SK-N-SH treated with all-trans-retinoic acid at 6 μM for 48 hours (cell line): ENCODE results near the gene MST1.

Experiments
- ATAC-seq: fragments of 200-7000 bp; cut with Tn5 transposase; 3 replicates; pipeline ENCODE4 v1.9.1; 2020; ENCODE audit warnings: mild to moderate bottlenecking, moderate library complexity
- ARNTL ChIP-seq: fragments of 450-650 bp; formaldehyde crosslinking; IDR thresholded peaks from 2 replicates; pipeline ENCODE4 v1.5.0; 2020; ENCODE audit warnings: low read depth, mild to moderate bottlenecking, moderate library complexity, borderline replicate concordance
- BACH2 ChIP-seq: fragments of 250-450 bp; sonication (Bioruptor Pico); IDR thresholded peaks from 2 replicates; pipeline ENCODE4 v1.9.0; 2021; ENCODE audit warnings: mild to moderate bottlenecking, borderline replicate concordance
- CSDC2 ChIP-seq: fragments of 250-450 bp; sonication (Bioruptor Pico); IDR thresholded peaks from 2 replicates; pipeline ENCODE4 v1.5.0; 2020; ENCODE audit warnings: mild to moderate bottlenecking, moderate library complexity
- ESRRG ChIP-seq: fragments of 250-450 bp; sonication (Bioruptor Pico); IDR thresholded peaks from 2 replicates; pipeline ENCODE4 v1.6.1; 2021; ENCODE audit warnings: mild to moderate bottlenecking
- GLIS3 ChIP-seq: fragments of 250-450 bp; sonication (Bioruptor Pico); IDR thresholded peaks from 2 replicates; pipeline ENCODE4 v1.5.0; 2020; ENCODE audit warnings: mild to moderate bottlenecking, moderate library complexity
- ISL1 ChIP-seq: fragments of 250-450 bp; sonication (Bioruptor Pico); IDR thresholded peaks from 2 replicates; pipeline ENCODE4 v2.1.2; 2022; ENCODE audit warnings: mild to moderate bottlenecking, moderate library complexity
- OSR1 ChIP-seq: fragments of 250-450 bp; sonication (Bioruptor Pico); IDR thresholded peaks from 2 replicates; pipeline ENCODE4 v1.8.0; 2022; ENCODE audit warnings: moderate library complexity, mild to moderate bottlenecking, inconsistent platforms
- PPARA ChIP-seq: fragments of 250-450 bp; sonication (Bioruptor Pico); IDR thresholded peaks from 2 replicates; pipeline ENCODE4 v1.5.0; 2020; ENCODE audit warnings: mild to moderate bottlenecking, borderline replicate concordance
- RARB ChIP-seq: fragments of 250-450 bp; sonication (Bioruptor Pico); IDR thresholded peaks from 2 replicates; pipeline ENCODE4 v1.8.0; 2021; ENCODE audit warnings: mild to moderate bottlenecking, moderate library complexity
- SNAI2 ChIP-seq: fragments of 250-450 bp; sonication (Bioruptor Pico); IDR thresholded peaks from 2 replicates; pipeline ENCODE4 v1.5.0; 2020; ENCODE audit warnings: mild to moderate bottlenecking, moderate library complexity
- TCF4 ChIP-seq: fragments of 250-450 bp; sonication (Bioruptor Pico); IDR thresholded peaks from 2 replicates; pipeline ENCODE4 v1.8.0; 2021; ENCODE audit warnings: mild to moderate bottlenecking, moderate library complexity, borderline replicate concordance
- TOX ChIP-seq: fragments of 250-450 bp; sonication (Bioruptor Pico); IDR thresholded peaks from 2 replicates; pipeline ENCODE4 v1.8.0; 2021; ENCODE audit warnings: mild to moderate bottlenecking, moderate library complexity, borderline replicate concordance
- ZFP3 ChIP-seq: fragments of 250-450 bp; sonication (Bioruptor Pico); IDR thresholded peaks from 2 replicates; pipeline ENCODE4 v1.5.0; 2020; ENCODE audit warnings: mild to moderate bottlenecking, moderate library complexity
- ZFP30 ChIP-seq: fragments of 450-650 bp; formaldehyde crosslinking; IDR thresholded peaks from 2 replicates; pipeline ENCODE4 v1.5.0; 2022; ENCODE audit warnings: mild to moderate bottlenecking, moderate library complexity
- ZNF565 ChIP-seq: fragments of 450-650 bp; formaldehyde crosslinking; conservative IDR thresholded peaks from 2 replicates; pipeline ENCODE4 v1.5.0; 2020; ENCODE audit warnings: low read depth, mild to moderate bottlenecking, moderate library complexity
- ZNF70 ChIP-seq: fragments of 450-650 bp; formaldehyde crosslinking; IDR thresholded peaks from 2 replicates; pipeline ENCODE4 v1.5.0; 2020; ENCODE audit warnings: mild to moderate bottlenecking, moderate library complexity
- ZNF8 ChIP-seq: fragments of 450-650 bp; formaldehyde crosslinking; IDR thresholded peaks from 2 replicates; pipeline ENCODE4 v1.5.0; 2020; ENCODE audit warnings: mild to moderate bottlenecking, moderate library complexity
- TF ChIP-seq, protein P1 (sequence below): fragments of 250-450 bp; sonication (Bioruptor Pico); IDR thresholded peaks from 2 replicates; pipeline ENCODE4 v1.5.0; 2020; ENCODE audit warnings: mild to moderate bottlenecking, moderate library complexity
- TF ChIP-seq, protein P2 (sequence below): fragments of 250-450 bp; sonication (Bioruptor Pico); IDR thresholded peaks from 2 replicates; pipeline ENCODE4 v1.5.1; 2021; ENCODE audit warnings: mild to moderate bottlenecking, moderate library complexity
- TF ChIP-seq, protein P3 (sequence below): fragments of 250-450 bp; sonication (Bioruptor Pico); IDR thresholded peaks from 2 replicates; pipeline ENCODE4 v1.8.0; 2021; ENCODE audit warnings: low read depth, mild to moderate bottlenecking, moderate library complexity, borderline replicate concordance
- TF ChIP-seq, protein P4 (sequence below): fragments of 250-450 bp; sonication (Bioruptor Pico); IDR thresholded peaks from 2 replicates; pipeline ENCODE4 v1.5.1; 2020; ENCODE audit warnings: low read depth, mild to moderate bottlenecking, moderate library complexity

Gene MST1

DNA sequence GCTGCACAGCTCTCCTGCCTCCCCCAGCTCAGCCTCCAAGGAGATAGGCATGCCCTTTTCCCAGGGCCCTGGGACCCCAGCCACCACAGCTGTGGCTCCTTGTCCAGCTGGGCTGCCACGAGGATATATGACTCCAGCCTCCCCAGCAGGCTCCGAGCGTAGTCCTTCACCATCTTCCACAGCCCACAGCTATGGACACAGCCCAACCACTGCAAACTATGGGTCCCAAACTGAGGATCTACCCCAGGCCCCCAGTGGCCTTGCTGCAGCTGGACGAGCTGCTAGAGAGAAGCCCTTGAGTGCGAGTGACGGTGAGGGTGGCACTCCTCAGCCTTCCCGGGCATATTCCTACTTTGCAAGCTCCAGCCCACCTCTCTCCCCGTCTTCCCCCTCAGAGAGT, 35.7 kb downstream of the MST1 start:
- ATAC-seq: no peak
- no peak for TF ChIP-seq PPARA (CRISPR knock-in tag)
- TF ChIP-seq ZFP3 (CRISPR knock-in tag): no peak
- TF ChIP-seq ZFP30 (CRISPR knock-in tag): no peak
- TF ChIP-seq TCF4 (CRISPR knock-in tag): no peak
- no peak for TF ChIP-seq GLIS3 (CRISPR knock-in tag)
- TF ChIP-seq, protein P1, sequence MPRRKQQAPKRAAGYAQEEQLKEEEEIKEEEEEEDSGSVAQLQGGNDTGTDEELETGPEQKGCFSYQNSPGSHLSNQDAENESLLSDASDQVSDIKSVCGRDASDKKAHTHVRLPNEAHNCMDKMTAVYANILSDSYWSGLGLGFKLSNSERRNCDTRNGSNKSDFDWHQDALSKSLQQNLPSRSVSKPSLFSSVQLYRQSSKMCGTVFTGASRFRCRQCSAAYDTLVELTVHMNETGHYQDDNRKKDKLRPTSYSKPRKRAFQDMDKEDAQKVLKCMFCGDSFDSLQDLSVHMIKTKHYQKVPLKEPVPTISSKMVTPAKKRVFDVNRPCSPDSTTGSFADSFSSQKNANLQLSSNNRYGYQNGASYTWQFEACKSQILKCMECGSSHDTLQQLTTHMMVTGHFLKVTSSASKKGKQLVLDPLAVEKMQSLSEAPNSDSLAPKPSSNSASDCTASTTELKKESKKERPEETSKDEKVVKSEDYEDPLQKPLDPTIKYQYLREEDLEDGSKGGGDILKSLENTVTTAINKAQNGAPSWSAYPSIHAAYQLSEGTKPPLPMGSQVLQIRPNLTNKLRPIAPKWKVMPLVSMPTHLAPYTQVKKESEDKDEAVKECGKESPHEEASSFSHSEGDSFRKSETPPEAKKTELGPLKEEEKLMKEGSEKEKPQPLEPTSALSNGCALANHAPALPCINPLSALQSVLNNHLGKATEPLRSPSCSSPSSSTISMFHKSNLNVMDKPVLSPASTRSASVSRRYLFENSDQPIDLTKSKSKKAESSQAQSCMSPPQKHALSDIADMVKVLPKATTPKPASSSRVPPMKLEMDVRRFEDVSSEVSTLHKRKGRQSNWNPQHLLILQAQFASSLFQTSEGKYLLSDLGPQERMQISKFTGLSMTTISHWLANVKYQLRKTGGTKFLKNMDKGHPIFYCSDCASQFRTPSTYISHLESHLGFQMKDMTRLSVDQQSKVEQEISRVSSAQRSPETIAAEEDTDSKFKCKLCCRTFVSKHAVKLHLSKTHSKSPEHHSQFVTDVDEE (CRISPR knock-in tag): no peak
- no peak for TF ChIP-seq ZNF70 (CRISPR knock-in tag)
- no peak for TF ChIP-seq ARNTL
- no peak for TF ChIP-seq OSR1 (CRISPR knock-in tag)
- TF ChIP-seq, protein P2, sequence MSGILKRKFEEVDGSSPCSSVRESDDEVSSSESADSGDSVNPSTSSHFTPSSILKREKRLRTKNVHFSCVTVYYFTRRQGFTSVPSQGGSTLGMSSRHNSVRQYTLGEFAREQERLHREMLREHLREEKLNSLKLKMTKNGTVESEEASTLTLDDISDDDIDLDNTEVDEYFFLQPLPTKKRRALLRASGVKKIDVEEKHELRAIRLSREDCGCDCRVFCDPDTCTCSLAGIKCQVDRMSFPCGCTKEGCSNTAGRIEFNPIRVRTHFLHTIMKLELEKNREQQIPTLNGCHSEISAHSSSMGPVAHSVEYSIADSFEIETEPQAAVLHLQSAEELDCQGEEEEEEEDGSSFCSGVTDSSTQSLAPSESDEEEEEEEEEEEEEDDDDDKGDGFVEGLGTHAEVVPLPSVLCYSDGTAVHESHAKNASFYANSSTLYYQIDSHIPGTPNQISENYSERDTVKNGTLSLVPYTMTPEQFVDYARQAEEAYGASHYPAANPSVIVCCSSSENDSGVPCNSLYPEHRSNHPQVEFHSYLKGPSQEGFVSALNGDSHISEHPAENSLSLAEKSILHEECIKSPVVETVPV (CRISPR knock-in tag): no peak
- TF ChIP-seq ISL1: no peak
- TF ChIP-seq ZNF8: no peak
- no peak for TF ChIP-seq CSDC2 (CRISPR knock-in tag)
- TF ChIP-seq, protein P3, sequence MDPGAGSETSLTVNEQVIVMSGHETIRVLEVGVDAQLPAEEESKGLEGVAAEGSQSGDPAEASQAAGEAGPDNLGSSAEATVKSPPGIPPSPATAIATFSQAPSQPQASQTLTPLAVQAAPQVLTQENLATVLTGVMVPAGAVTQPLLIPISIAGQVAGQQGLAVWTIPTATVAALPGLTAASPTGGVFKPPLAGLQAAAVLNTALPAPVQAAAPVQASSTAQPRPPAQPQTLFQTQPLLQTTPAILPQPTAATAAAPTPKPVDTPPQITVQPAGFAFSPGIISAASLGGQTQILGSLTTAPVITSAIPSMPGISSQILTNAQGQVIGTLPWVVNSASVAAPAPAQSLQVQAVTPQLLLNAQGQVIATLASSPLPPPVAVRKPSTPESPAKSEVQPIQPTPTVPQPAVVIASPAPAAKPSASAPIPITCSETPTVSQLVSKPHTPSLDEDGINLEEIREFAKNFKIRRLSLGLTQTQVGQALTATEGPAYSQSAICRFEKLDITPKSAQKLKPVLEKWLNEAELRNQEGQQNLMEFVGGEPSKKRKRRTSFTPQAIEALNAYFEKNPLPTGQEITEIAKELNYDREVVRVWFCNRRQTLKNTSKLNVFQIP (CRISPR knock-in tag): no peak
- no peak for TF ChIP-seq ZNF565
- TF ChIP-seq TOX (CRISPR knock-in tag): no peak
- no peak for TF ChIP-seq BACH2

DNA sequence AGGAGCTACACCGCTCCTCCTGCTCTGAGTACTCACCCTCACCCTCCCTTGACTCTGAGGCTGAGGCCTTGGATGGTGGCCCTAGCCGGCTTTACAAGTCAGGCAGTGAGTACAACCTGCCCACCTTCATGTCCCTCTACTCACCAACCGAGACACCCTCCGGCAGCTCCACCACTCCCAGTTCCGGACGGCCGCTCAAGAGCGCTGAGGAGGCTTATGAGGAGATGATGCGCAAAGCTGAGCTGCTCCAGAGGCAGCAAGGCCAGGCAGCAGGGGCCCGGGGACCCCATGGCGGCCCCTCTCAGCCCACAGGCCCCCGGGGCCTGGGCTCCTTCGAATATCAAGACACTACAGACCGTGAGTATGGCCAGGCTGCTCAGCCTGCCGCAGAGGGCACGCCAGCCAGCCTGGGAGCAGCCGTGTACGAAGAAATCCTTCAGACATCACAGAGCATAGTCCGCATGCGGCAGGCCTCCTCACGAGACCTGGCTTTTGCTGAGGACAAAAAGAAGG, 36.3 kb downstream of the MST1 start:
- ATAC-seq: no peak
- TF ChIP-seq, protein P3 (CRISPR knock-in tag): no peak
- TF ChIP-seq, protein P4, sequence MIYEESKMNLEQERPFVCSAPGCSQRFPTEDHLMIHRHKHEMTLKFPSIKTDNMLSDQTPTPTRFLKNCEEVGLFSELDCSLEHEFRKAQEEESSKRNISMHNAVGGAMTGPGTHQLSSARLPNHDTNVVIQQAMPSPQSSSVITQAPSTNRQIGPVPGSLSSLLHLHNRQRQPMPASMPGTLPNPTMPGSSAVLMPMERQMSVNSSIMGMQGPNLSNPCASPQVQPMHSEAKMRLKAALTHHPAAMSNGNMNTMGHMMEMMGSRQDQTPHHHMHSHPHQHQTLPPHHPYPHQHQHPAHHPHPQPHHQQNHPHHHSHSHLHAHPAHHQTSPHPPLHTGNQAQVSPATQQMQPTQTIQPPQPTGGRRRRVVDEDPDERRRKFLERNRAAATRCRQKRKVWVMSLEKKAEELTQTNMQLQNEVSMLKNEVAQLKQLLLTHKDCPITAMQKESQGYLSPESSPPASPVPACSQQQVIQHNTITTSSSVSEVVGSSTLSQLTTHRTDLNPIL: no peak
- no peak for TF ChIP-seq ARNTL
- TF ChIP-seq PPARA (CRISPR knock-in tag): no peak
- no peak for TF ChIP-seq ISL1
- TF ChIP-seq ZNF70 (CRISPR knock-in tag): no peak
- no peak for TF ChIP-seq TCF4 (CRISPR knock-in tag)
- no peak for TF ChIP-seq SNAI2 (CRISPR knock-in tag)
- no peak for TF ChIP-seq GLIS3 (CRISPR knock-in tag)
- no peak for TF ChIP-seq ZNF8
- TF ChIP-seq, protein P2 (CRISPR knock-in tag): no peak
- no peak for TF ChIP-seq ZFP30 (CRISPR knock-in tag)
- TF ChIP-seq RARB (CRISPR knock-in tag): no peak
- no peak for TF ChIP-seq OSR1 (CRISPR knock-in tag)
- no peak for TF ChIP-seq ESRRG
